GM19023 (cell line): Measurements from ENCODE around the gene CCSER1.
"Not testable (repeated sequence)": the region's sequence is repeated elsewhere in the genome, so short reads cannot be mapped to it uniquely, and the experiment has no call there.

Source experiments
- ATAC-seq: cut with Tn5 transposase; IDR thresholded peaks from one replicate; pipeline ENCODE4 v1.9.1; 2021; ENCODE audit warnings: mild to moderate bottlenecking, moderate library complexity; ENCODE audit not compliant: unreplicated experiment

CCSER1 gene

DNA sequence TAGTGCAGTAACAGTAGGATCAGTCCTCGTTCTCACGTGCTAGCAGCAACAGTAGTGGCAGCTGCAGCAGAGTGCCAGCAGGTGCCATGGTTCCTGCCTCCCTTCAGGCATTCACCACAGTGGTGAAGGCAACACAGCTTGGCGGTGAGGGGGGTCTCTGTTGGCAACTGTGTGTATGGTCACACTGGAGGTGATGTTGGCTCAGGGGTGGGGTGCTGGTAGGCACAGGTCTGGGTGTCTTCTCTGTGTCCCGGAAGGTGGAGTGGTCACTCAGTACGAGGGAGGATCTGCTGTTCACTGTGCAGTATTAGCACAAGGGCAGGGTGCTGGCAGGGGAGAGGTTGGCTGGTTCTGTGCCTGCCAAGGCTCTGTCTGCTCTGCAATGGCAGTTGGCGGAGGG is 671.8 kb downstream of the CCSER1 start:
- no peak for ATAC-seq

DNA sequence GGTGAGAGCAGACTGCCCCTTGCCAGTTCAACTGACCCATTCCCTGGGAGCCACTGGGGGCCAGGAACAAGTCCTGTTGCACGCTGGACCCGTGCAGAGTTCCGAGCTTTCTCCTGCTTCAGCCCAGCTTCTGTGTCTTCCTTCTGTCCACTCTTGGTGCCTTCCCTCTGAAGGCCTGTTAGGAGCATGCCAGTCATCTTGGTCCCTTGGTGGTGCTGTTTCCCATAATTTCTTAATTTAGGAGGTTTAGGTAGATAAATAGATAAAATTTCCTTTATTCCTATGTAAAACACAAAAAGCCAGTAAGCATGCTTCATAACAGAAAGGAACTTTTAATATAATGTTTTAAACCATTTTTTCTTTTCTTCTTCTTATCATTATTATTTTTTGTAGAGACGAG is 672.7 kb downstream of the CCSER1 start:
- no peak for ATAC-seq

- ATAC-seq, result no peak
Measured at GRCh38 chr4:90815569-90815968, 688.4 kb downstream of the CCSER1 start.

DNA sequence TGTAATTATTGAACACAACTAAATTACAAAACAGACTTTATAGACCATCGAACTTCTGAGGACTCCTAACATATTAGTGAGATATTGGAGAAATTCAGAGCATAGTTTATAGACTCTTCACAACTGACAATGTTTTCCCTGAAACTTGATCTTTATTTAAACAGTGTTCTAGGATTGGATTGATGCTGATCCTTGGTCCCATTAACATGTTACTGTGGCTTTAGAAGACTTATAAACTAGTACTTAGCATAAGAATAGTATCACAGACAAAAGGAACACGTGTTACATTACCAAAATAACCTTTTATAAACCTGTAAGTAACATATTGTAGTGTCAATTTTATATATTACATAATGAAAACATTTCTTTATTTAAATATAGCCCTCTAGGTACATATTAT is 689.6 kb downstream of the CCSER1 start:
- ATAC-seq, result no peak

- peak; percentile 67 for ATAC-seq
Measured at GRCh38 chr4:90824266-90825150, 697.3 kb downstream of the CCSER1 start.

DNA sequence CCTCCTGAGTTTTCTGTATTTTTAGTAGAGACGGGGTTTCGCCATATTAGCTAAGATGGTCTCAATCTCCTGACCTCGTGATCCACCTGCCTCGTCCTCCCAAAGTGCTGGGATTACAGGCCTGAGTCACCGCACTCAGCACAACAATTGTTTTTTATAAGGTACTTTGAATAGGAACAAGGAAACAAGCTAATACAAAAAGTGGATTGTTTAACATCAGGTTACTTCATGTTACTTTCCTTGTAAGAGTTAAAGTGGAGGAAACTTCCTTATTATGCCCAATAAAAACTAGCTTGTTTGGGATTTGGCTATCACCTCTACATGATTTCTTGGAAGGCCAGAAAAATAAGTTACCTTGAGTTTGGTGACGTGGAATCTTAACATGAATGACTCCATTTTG is 698.7 kb downstream of the CCSER1 start:
- no peak for ATAC-seq

GRCh38 chr4:90833706-90834105 is 706.5 kb downstream of the CCSER1 start:
- no peak for ATAC-seq

DNA sequence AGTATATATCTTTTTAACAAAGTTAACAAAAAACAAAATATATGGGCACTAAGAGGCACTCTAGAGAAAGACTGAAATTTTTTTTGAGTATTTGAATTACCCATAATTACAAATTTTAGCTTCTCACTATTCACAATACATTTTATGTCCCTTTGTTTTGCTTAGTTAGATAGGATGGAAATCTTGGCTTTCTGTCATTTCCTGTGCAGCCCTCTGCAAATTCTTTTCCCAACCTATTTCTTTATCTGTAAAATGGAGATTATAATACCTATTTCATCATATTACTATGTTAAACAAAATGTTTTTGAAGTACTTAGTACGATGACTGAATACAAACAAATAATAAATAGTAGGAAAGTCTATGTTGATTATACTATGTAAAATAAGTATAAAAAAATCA is 710.0 kb downstream of the CCSER1 start:
- no peak for ATAC-seq

DNA sequence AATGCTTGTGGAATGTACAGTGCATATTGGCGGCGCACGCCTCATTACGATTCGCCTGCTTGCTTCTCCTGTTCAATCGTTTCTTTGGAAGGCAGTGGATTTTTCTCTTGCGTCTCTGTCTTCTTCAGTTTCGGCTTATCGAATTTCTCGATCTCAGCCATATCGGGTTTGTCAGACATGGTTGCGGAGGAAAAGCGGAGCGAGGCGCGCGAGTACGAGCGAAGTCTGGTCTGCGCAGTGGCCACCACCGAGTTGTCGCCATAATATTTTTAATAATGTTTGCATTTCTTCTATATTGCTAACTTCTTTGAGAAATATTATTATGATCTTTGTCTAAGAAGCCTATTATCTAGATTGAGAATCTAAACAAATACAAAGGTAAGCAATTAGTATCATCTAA is 711.7 kb downstream of the CCSER1 start:
- ATAC-seq, result not testable (repeated sequence)

DNA sequence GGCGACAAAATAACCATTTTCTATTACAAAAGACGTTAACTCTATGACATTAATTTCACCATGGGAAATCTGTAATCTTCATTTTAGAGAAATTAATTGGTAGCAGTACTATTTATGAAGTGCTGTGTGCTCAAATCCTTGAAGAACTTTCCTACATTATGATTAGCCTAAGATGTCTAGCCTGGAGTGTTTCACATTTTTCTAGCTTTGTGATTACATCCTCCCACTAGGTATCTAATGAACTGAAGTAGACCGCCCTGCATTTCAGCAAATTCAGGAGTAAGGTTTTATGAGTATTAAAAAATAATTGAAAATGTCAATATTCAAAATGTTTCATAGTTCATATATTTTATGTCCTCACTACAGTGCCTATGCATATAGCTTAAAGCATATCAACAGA is 713.1 kb downstream of the CCSER1 start:
- no peak for ATAC-seq

DNA sequence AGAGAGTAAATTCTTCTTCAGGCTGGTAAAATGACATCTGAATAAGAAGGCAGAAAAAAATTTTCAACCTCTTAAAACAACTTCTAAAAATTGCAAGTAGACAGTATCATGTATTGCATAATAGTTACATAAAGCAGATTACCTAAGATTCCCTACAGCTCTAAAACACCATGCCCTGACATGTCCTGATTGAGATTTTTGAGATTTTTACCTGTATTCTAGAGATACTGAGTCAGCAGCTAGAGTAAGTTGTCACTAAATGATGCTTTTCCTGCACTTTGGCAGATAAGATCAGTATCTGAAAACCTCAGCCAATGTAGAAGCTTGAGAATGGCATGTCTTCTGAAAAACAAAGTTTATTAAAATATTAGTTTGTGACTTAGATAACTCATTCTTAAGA is 713.6 kb downstream of the CCSER1 start:
- no peak for ATAC-seq

- no peak for ATAC-seq
Measured at GRCh38 chr4:90841676-90842075, 714.5 kb downstream of the CCSER1 start.

GRCh38 chr4:90842960-90843359 is 715.8 kb downstream of the CCSER1 start:
- peak; percentile 98 for ATAC-seq

GRCh38 chr4:90844241-90844640 is 717.0 kb downstream of the CCSER1 start:
- no peak for ATAC-seq

DNA sequence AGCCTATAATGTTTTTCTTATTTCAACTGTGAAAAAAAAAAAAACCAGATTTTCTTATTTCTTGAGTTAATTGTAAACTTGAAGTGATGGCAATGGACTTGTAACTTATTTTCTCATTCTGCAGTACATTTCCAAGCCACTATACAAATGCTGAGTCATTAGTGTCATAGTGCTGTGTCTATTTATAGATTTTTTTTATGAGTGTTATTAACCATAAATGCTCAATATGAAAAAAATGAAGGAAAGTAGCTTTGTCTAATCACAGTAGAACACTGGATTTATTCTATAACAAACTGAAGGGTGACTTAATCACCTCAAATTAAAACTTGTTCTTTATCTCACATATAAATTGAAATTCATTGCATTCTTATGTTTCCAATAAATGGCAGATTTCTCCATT is 718.6 kb downstream of the CCSER1 start:
- no peak for ATAC-seq

DNA sequence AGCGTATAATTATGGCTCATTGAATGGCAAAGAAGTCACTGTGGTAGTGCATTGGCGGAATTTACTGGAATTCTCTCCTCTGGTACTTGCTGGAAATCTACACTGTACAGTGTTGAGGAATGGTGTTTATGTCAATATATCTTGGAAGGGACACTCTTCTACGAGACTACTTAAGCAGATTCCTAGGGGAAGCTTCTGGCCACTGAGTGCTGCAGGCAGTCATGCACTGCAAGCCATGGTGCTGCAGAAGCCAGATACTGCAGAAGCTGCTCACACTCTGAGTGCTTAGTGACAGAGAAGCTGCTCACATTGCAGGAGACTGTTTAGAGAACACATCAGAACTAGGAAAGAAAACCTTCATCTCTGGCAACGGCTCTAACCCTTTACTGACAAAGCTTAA is 725.0 kb downstream of the CCSER1 start:
- ATAC-seq, result no peak

- ATAC-seq, result no peak
Measured at GRCh38 chr4:90855111-90855510, 727.9 kb downstream of the CCSER1 start.

DNA sequence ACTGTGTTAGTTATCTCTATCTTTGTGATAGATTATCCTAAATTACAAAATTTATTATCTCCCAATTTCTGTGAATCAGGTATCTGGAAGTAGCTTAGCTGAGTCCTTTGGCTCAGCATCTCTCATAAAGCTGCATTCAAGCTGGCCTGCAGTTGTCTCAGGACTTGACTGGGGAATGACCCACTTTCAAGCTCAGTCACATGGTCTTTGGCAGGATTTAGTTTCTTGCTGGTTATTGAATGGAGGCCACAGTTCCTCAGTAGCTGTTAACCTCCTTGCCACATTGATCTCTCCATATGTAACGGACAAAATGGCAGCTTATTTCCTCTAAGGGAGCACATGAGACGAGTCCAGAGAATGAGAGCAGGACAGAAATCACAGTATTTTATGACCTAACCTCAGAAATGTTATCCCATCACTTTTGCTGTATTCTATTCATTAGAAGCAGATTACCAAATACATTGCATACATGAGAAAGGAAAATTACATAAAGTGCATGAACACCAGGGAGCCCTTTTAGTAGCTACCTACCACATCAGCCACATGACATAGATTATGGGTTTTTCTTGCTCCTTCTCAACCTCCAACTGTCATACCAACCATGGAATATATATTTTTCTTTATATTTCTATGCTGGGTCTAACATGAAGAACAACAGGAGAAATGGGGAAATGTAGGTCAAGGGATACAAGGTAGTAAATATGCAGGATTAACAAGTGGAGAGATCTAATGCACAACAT is 730.1 kb downstream of the CCSER1 start:
- no peak for ATAC-seq

- no peak for ATAC-seq
Measured at GRCh38 chr4:90875791-90876190, 748.6 kb downstream of the CCSER1 start.

DNA sequence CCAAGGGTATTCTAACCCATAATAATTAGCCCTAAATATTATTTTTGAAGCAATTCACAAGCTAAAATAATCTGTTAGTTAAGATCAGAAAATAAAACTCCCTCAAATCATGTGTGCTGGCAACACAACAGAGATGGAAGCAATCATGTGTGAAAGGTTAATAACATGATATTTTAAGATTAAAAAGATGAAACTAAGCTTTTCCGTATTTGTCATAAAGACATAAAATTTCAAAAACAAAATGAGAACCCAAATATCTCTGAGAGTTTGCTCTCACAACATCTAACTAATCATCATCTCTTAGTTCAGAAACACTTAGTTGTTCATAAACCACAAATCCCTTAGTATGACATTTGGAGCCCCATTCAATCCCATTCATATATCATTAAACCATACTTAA is 749.1 kb downstream of the CCSER1 start:
- ATAC-seq, result no peak

DNA sequence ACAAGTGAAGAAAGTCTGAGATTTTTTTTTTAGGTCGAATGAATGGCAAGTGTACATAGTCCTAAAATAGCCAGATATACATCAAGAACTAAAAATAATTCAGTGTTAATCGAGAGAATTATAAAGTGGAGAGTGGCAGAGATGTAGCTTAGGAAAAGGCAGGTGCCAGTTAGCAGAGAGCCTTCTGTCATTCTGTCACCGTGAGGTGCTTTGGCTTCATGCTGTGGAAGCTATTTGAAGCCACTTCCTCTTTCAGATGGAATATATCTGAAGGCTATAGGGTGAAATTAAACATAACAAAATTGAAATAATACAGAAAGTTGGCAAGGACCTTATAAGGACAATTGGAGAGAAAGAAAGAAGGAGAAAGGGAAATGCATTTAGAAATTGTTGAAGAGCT is 756.3 kb downstream of the CCSER1 start:
- ATAC-seq, result no peak

DNA sequence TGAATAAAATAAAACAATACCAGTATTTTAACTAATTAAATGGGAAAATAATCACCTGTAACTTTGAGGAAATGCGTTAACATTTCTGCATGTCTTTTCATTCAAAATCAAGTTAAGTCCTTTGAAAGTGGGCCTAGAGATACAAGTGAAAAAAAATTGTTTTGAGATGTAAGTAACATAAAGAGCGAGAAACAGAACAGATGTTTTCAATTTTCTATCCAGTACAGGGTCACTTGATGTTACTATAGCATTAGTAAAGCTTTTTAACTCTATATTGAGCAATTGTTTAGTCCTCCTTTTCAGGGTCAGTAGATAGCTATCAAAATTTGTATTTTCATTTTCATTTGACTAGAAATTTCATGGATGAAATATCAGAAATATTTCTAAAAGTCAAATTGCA is 761.4 kb downstream of the CCSER1 start:
- no peak for ATAC-seq
